Parathyroid adenoma (tissue), 2 donors: ENCODE data around the gene ICAM1.

Experiments used
- H2AFZ ChIP-seq: fragments of 300-600 bp; sonication (generic); one replicate; pipeline ENCODE4 v1.7.0; 2017; ENCODE audit warnings: antibody characterized with exemption, mild to moderate bottlenecking
- H3K27ac ChIP-seq: fragments of 300-600 bp; sonication (generic); one replicate; pipeline ENCODE4 v1.7.0; 2017
- H3K27me3 ChIP-seq: fragments of 300-600 bp; sonication (generic); one replicate; pipeline ENCODE4 v1.7.0; 2017; ENCODE audit warnings: low read length; ENCODE audit not compliant: control insufficient read depth, insufficient read depth
- H3K36me3 ChIP-seq: fragments of 300-600 bp; sonication (generic); one replicate; pipeline ENCODE4 v1.7.0; 2017; ENCODE audit warnings: low read length; ENCODE audit not compliant: control insufficient read depth, insufficient read depth
- H3K4me1 ChIP-seq: fragments of 300-600 bp; sonication (generic); one replicate; pipeline ENCODE4 v1.7.0; 2017; ENCODE audit warnings: control low read depth
- H3K4me2 ChIP-seq: fragments of 300-600 bp; sonication (generic); one replicate; pipeline ENCODE4 v1.7.0; 2017; ENCODE audit warnings: low read length
- H3K4me3 ChIP-seq: fragments of 300-600 bp; sonication (generic); one replicate; pipeline ENCODE4 v1.7.0; 2017; ENCODE audit warnings: low read depth, low read length
- H3K79me2 ChIP-seq: fragments of 300-600 bp; sonication (generic); one replicate; pipeline ENCODE4 v1.7.0; 2017; ENCODE audit warnings: control low read depth
- H3K9ac ChIP-seq: fragments of 300-600 bp; sonication (generic); one replicate; pipeline ENCODE4 v1.7.0; 2017; ENCODE audit warnings: mild to moderate bottlenecking
- H3K9me3 ChIP-seq: fragments of 300-600 bp; sonication (generic); one replicate; pipeline ENCODE4 v1.7.0; 2017; ENCODE audit warnings: low read length; ENCODE audit not compliant: control insufficient read depth
- CTCF ChIP-seq: fragments of 300-600 bp; sonication (generic); IDR thresholded peaks from one replicate; pipeline ENCODE4 v1.7.0; 2017; ENCODE audit warnings: antibody characterized with exemption, mild to moderate bottlenecking
- donor health status: primary hyperparathyroidism.

Gene ICAM1

GRCh38 chr19:10285393-10285792, 14.5 kb downstream of the ICAM1 start:
- H2AFZ ChIP-seq: no peak overlapping the region
- no peaks in the 10 kb centered on the region for H3K9me3 ChIP-seq
- no peak for TF ChIP-seq CTCF
- no peak overlapping the region for H3K27ac ChIP-seq
- peaks cover 3% of the 10 kb centered on the region for H3K4me1 ChIP-seq
- H3K4me3 ChIP-seq: no peak overlapping the region
- H3K36me3 ChIP-seq: no peaks in the 10 kb centered on the region
- H3K9ac ChIP-seq: no peak overlapping the region
- H3K79me2 ChIP-seq: no peaks in the 10 kb centered on the region
- no peak overlapping the region for H3K4me2 ChIP-seq
- H3K27me3 ChIP-seq: no peaks in the 10 kb centered on the region

- H3K36me3 ChIP-seq: no peaks in the 10 kb centered on the region
- no peaks in the 10 kb centered on the region for H3K27me3 ChIP-seq
- H3K27ac ChIP-seq: no peak within 1 kb of the TSS
- H3K79me2 ChIP-seq: no peaks in the 10 kb centered on the region
- peak within 1 kb of the TSS; percentile 68 for H2AFZ ChIP-seq
- no peak within 1 kb of the TSS for H3K4me3 ChIP-seq
- TF ChIP-seq CTCF: no peak
- H3K9ac ChIP-seq: no peak within 1 kb of the TSS
- H3K4me1 ChIP-seq: peaks cover 6% of the 10 kb centered on the region
- no peaks in the 10 kb centered on the region for H3K9me3 ChIP-seq
- peak within 1 kb of the TSS; percentile 9 for H3K4me2 ChIP-seq
Measured at GRCh38 chr19:10286803-10287737, 16.1 kb downstream of the ICAM1 start, which contains the start of gene ICAM4. ICAM4 (plus strand) TSS chr19:10286955; CDS start chr19:10287013, 58 bp downstream.

DNA sequence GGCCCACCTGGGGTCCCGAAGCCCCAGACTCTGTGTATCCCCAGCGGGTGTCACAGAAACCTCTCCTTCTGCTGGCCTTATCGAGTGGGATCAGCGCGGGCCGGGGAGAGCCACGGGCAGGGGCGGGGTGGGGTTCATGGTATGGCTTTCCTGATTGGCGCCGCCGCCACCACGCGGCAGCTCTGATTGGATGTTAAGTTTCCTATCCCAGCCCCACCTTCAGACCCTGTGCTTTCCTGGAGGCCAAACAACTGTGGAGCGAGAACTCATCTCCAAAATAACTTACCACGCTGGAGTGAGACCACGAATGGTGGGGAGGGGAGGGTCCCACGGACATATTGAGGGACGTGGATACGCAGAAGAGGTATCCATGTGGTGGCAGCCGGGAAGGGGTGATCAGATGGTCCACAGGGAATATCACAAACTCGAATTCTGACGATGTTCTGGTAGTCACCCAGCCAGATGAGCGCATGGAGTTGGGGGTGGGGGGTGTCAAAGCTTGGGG, 17.8 kb downstream of the ICAM1 start:
- peak overlapping the region; percentile 23 for H3K4me3 ChIP-seq
- no peak overlapping the region for H3K9ac ChIP-seq
- peaks cover 4% of the 10 kb centered on the region for H3K27me3 ChIP-seq

DNA sequence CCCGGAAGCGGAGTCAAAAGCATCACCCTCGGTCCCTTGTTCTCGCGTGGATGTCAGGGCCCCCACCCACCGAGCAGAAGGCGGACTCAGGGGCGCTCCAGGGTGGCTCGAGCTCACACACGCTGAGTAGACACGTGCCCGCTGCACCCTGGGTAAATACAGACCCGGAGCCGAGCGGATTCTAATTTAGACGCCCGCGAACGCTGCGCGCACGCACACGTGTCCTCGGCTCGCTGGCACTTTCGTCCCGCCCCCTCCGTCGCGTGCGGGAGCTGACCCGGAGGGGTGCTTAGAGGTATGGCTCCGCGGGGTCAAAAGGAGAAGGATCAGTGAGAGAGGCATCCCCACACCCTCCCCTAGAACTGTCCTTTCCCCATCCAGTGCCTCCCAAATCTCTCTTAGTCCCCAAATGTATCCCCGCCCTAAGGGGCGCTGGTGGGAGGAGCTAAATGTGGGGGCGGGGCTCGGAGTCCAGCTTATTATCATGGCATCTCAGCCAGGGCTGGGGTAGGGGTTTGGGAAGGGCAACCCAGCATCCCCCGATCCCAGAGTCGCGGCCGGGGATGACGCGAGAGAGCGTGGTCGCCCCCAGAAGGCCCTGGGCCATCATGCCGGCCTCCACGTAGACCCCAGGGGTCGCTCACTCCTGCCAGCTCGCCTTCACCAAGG, 18.4 kb downstream of the ICAM1 start:
- Histone ChIP-seq H3K4me3 (peak overlapping the region; percentile 23), H3K36me3 (no peaks in the 10 kb centered on the region), H3K9ac (no peak overlapping the region), H3K27me3 (peaks cover 5% of the 10 kb centered on the region), H2AFZ (peak overlapping the region; percentile 50), H3K79me2 (no peaks in the 10 kb centered on the region), H3K9me3 (no peaks in the 10 kb centered on the region), H3K4me2 (peak overlapping the region; percentile 73), H3K4me1 (peaks cover 6% of the 10 kb centered on the region), H3K27ac (no peak overlapping the region)
- no peak for TF ChIP-seq CTCF

More for the DNA sequence above, 17.8 kb downstream of the ICAM1 start:
- H2AFZ ChIP-seq: no peak overlapping the region
- no peaks in the 10 kb centered on the region for H3K79me2 ChIP-seq
- no peak for TF ChIP-seq CTCF
- H3K4me2 ChIP-seq: peak overlapping the region; percentile 73
- H3K27ac ChIP-seq: no peak overlapping the region
- H3K4me1 ChIP-seq: peaks cover 6% of the 10 kb centered on the region
- H3K9me3 ChIP-seq: no peaks in the 10 kb centered on the region
- no peaks in the 10 kb centered on the region for H3K36me3 ChIP-seq
